HepG2 (cell line): ENCODE data around the gene BCAP29. TPM values are rescaled to one million over a fixed set of nuclear protein-coding genes. Genes with fewer than 3 reads are reported as not detected.

Experiments used
- ADNP ChIP-seq: sonication (generic); formaldehyde crosslinking; IDR thresholded peaks from 2 replicates; pipeline ENCODE4 v1.4.0; 2020; ENCODE audit warnings: missing genetic modification reagents
- CHD4 ChIP-seq: fragments of 200-600 bp; sonication (generic); IDR thresholded peaks from 2 replicates; pipeline ENCODE4 v1.7.0; 2017; ENCODE audit warnings: mild to moderate bottlenecking, low read length, borderline replicate concordance
- CREB3 ChIP-seq: sonication (generic); formaldehyde crosslinking; IDR thresholded peaks from 2 replicates; pipeline ENCODE4 v1.5.0; 2020; ENCODE audit warnings: missing genetic modification reagents
- KAT8 ChIP-seq: IDR thresholded peaks from 2 replicates; pipeline ENCODE4 v1.6.1; 2016; ENCODE audit warnings: missing genetic modification reagents, missing compliant biosample characterization
- PAWR ChIP-seq: sonication (generic); formaldehyde crosslinking; IDR thresholded peaks from 2 replicates; pipeline ENCODE4 v1.4.0; 2020; ENCODE audit warnings: missing genetic modification reagents, mild to moderate bottlenecking, borderline replicate concordance
- PHF20 ChIP-seq: sonication (generic); formaldehyde crosslinking; IDR thresholded peaks from 2 replicates; pipeline ENCODE4 v1.5.0; 2020; ENCODE audit warnings: mild to moderate bottlenecking, missing genetic modification reagents
- PITX1 ChIP-seq: sonication (generic); formaldehyde crosslinking; IDR thresholded peaks from 2 replicates; pipeline ENCODE4 v1.5.1; 2020; ENCODE audit warnings: mild to moderate bottlenecking, missing genetic modification reagents
- SYNCRIP ChIP-seq: fragments of 200-400 bp; formaldehyde crosslinking; IDR thresholded peaks from 2 replicates; pipeline ENCODE4 v1.6.1; 2018; ENCODE audit warnings: mild to moderate bottlenecking, low read depth, low read length; ENCODE audit not compliant: insufficient read depth
- THYN1 ChIP-seq: sonication (generic); formaldehyde crosslinking; IDR thresholded peaks from 2 replicates; pipeline ENCODE4 v1.8.1; 2023; ENCODE audit warnings: low read depth, mild to moderate bottlenecking, moderate library complexity, missing genetic modification reagents, borderline replicate concordance
- ZBTB39 ChIP-seq: sonication (generic); formaldehyde crosslinking; IDR thresholded peaks from 2 replicates; pipeline ENCODE4 v1.5.0; 2020; ENCODE audit warnings: missing genetic modification reagents
- ZNF558 ChIP-seq: sonication (generic); formaldehyde crosslinking; IDR thresholded peaks from 2 replicates; pipeline ENCODE4 v1.9.0; 2022; ENCODE audit warnings: mild to moderate bottlenecking, missing genetic modification reagents, borderline replicate concordance
- ZNF83 ChIP-seq: sonication (generic); formaldehyde crosslinking; IDR thresholded peaks from 2 replicates; pipeline ENCODE4 v1.4.0; 2020; ENCODE audit warnings: missing genetic modification reagents, mild to moderate bottlenecking, borderline replicate concordance
- ZNF891 ChIP-seq: sonication (generic); formaldehyde crosslinking; IDR thresholded peaks from 2 replicates; pipeline ENCODE4 v1.5.0; 2020; ENCODE audit warnings: mild to moderate bottlenecking, missing genetic modification reagents
- polyA plus RNA-seq, 8 experiments: library from polyadenylated mRNA; depleted of rRNA in 3 of 8; stranded (reverse) in 7 of 8; unstranded in 1 of 8; fragments of >200 nt; fragmentation: Illumina TruSeq in 4 of 8; extraction: Trizol in 4 of 8; gene quantifications; 2 replicates each; pipeline versions ENCODE4 v1.2.1 to v1.2.3, GENCODE V29; 2011 to 2016; ENCODE audit warnings: low read depth in 4 of 8, missing spikeins in 1 of 8, mixed read lengths in 1 of 8; ENCODE audit not compliant: insufficient read depth in 1 of 8
- total RNA-seq, 5 experiments: library from RNA; depleted of rRNA; stranded (reverse); fragments of >200 nt; fragmentation: Illumina TruSeq; extraction: Trizol; gene quantifications; 2 replicates each; pipeline ENCODE4 v1.2.3, GENCODE V29; 2016; ENCODE audit warnings: low read depth in 1 of 5

Gene BCAP29
- total and polyA plus RNA-seq, 2 of the 13 experiments (the other 11 are each of a cell fraction or from before 2014, with no cell fraction given) = 15.3 to 35.6 TPM

DNA sequence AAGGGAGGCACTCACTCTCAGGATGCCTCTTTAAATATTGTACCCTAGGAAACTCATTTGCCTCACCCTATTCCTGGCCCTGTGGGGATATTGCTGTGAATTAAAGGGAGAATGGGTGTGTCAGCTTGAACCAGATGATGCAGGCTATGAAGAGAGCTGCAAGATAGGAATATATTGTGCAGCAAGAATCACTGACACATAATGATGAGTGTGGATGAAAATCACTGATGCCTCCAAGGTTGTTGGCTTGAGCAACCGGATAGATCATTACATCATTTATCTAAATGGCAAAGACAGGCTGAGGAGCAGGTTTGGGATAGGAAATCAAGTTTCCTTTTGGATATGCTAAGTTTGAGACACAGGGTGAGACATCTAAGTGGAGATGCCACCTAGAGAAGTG lies 86.7 kb downstream of the BCAP29 start (continued):
- no peak for TF ChIP-seq THYN1
- no peak for TF ChIP-seq KAT8 (CRISPR knock-in tag)
- no peak for TF ChIP-seq PITX1 (CRISPR knock-in tag)
- no peak for TF ChIP-seq ZNF558
- TF ChIP-seq CREB3 (CRISPR knock-in tag) = no peak
- no peak for TF ChIP-seq SYNCRIP
- TF ChIP-seq PAWR = no peak
- no peak for TF ChIP-seq ZNF83 (CRISPR knock-in tag)
- TF ChIP-seq ZBTB39 = no peak
- TF ChIP-seq ADNP (CRISPR knock-in tag) = no peak
- no peak for TF ChIP-seq ZNF891 (CRISPR knock-in tag)
- TF ChIP-seq PHF20 (CRISPR knock-in tag) = no peak
- TF ChIP-seq CHD4 = no peak
